Testis (tissue), 3 donors: Measurements from ENCODE around the gene PLK5. TPM values are rescaled to one million over a fixed set of nuclear protein-coding genes. Genes with fewer than 3 reads are reported as not detected.
"Not testable (repeated sequence)": the region's sequence is repeated elsewhere in the genome, so short reads cannot be mapped to it uniquely, and the experiment has no call there.

Source experiments
- DNase-seq: peaks from one replicate; pipeline ENCODE4 v3.0.0-alpha.2; 2019
- H3K27ac ChIP-seq, 2 donors: fragments of 200-600 bp; sonication (generic); one replicate each; pipeline ENCODE4 v1.5.1; 2019
- H3K27me3 ChIP-seq: fragments of 200-600 bp; sonication (generic); one replicate; pipeline ENCODE4 v1.5.1; 2019
- H3K36me3 ChIP-seq: fragments of 200-600 bp; sonication (generic); one replicate; pipeline ENCODE4 v1.5.1; 2017; ENCODE audit warnings: low read depth; ENCODE audit errors: missing control alignments
- H3K4me1 ChIP-seq: fragments of 200-600 bp; sonication (generic); one replicate; pipeline ENCODE4 v1.5.1; 2019
- H3K4me3 ChIP-seq, 2 donors: fragments of 200-600 bp; sonication (generic); one replicate each; pipeline ENCODE4 v1.5.1; 2017 to 2019
- H3K9me3 ChIP-seq: fragments of 200-600 bp; sonication (generic); one replicate; pipeline ENCODE4 v1.5.1; 2017
- CTCF ChIP-seq, 3 experiments: fragments of 450-650 bp in 2 of 3; fragments of 200-600 bp in 1 of 3; sonication (generic) in 1 of 3; IDR thresholded peaks; one replicate each; pipeline ENCODE4 v1.5.1; 2016 to 2019; ENCODE audit warnings: antibody characterized with exemption in 3 of 3, mild to moderate bottlenecking in 2 of 3, moderate library complexity in 1 of 3
- POLR2A ChIP-seq: fragments of 450-650 bp; IDR thresholded peaks from one replicate; pipeline ENCODE4 v1.6.1; 2017; ENCODE audit warnings: antibody characterized with exemption, mild to moderate bottlenecking, moderate library complexity
- WGBS, 2 donors: methylation state at CpG; one replicate each; pipeline ENCODE4 v1.1.5; 2018; 5-methylcytosine and 5-hydroxymethylcytosine counted together
- intact Hi-C: fragments of 100-400 bp; cut with DNase I; formaldehyde crosslinking; loops from one replicate; pipeline ENCODE4 v1.15.1; 2023; ENCODE audit warnings: low total_unique reads
- polyA plus RNA-seq: library from polyadenylated mRNA; stranded (reverse); fragments of 350-450 nt; fragmentation: Illumina TruSeq; extraction: RNeasy Lipid Tissue Mini Kit (QIAGEN cat#74804); gene quantifications from one replicate; pipeline ENCODE4 v1.2.3, GENCODE V29; 2014; ENCODE audit warnings: low read depth, low replicate concordance; ENCODE audit not compliant: insufficient read depth
- total RNA-seq, 2 donors: library from RNA; depleted of rRNA; stranded (reverse); fragments of >200 nt; gene quantifications; one replicate each; pipeline ENCODE4 v1.2.3, GENCODE V29; 2016

The PLK5 gene
- total and polyA plus RNA-seq, 3 donors from 2014 or later: 2.4 to 31.5 (median 13.4) TPM

DNA sequence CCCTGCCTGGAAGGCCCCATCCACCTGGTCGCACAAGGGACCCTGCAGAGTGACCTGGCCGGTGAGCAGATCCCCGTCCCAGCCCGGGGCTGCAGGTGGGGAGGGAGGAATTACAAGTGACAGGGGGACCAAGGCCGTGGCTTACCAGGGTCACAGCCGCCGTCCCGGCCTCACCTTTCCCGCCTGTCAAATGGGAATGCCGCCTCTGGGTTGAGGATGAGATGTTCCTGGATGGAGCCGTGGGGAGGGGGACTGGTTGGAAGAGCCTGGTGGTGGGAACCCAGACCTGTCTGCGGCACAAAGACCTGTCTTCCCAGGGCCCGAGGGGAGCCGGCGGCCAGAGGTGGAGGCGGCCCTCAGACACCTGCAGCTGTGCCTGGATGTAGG, 5.5 kb downstream of the PLK5 start:
- Histone ChIP-seq H3K9me3 (no peaks in the 10 kb centered on the region), H3K4me3 (no peak overlapping the region), H3K4me1 (no peaks in the 10 kb centered on the region), H3K27me3 (no peaks in the 10 kb centered on the region), H3K27ac (no peak overlapping the region), H3K36me3 (no peaks in the 10 kb centered on the region)
- intact Hi-C loops: no loop called here
- WGBS, 2 donors: 91 to 95% methylated on average over 4 to 16 of the region's 16 CpGs
- no peak for DNase-seq
- TF ChIP-seq POLR2A (no peak), CTCF (IDR thresholded peaks at IDR 0.05) (no peak)

DNA sequence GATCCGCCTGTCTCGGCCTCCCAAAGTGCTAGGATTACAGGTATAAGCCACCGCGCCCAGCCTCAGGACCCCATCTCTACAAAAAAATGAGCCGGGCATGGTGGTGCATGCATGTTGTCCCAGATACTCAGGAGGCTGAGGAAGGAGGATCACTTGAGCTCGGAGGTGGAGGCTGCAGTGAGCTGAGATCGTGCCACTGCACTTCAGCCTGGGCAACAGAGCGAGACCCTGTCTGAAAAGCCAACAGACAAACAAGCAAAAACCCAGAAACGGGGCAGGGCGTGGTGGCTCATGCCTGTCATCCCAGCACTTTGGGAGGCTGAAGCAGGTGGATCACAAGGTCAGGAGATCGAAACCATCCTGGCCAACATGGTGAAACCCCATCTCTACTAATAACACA, 7.0 kb downstream of the PLK5 start:
- 94 to 95% methylated on average over 7 to 11 of the region's 11 CpGs for WGBS, 2 donors
- H3K27me3 ChIP-seq, H3K36me3 ChIP-seq, H3K4me1 ChIP-seq, H3K9me3 ChIP-seq, DNase-seq, H3K27ac ChIP-seq, H3K4me3 ChIP-seq, intact Hi-C loops: not testable (repeated sequence)

DNA sequence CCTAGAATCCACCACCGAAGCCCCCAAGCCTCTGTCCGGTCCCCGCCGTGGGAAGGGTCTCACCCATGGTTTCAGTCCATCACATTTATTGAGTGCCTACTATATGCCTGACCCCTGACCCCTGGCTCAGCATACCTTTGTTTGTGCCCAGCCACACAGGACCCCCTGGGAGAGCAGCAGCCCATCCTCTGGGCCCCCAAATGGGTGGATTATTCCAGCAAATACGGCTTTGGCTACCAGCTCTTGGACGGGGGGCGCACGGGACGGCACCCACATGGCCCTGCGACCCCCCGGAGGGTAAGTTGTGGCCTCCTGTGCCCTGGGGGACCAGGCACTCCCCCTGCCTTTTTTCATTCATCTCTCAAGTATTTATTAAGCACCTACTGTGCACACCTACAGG, 7.7 kb downstream of the PLK5 start:
- intact Hi-C loops: no loop called here
- DNase-seq: no peak
- no peaks in the 10 kb centered on the region for H3K36me3 ChIP-seq
- no peak overlapping the region for H3K27ac ChIP-seq
- H3K27me3 ChIP-seq: no peaks in the 10 kb centered on the region
- no peaks in the 10 kb centered on the region for H3K4me1 ChIP-seq
- H3K4me3 ChIP-seq: no peak overlapping the region
- H3K9me3 ChIP-seq: no peaks in the 10 kb centered on the region
- TF ChIP-seq POLR2A (no peak), CTCF (IDR thresholded peaks at IDR 0.05) (no peak)
- 97 to 98% methylated on average over 11 of the region's 11 CpGs for WGBS, 2 donors

DNA sequence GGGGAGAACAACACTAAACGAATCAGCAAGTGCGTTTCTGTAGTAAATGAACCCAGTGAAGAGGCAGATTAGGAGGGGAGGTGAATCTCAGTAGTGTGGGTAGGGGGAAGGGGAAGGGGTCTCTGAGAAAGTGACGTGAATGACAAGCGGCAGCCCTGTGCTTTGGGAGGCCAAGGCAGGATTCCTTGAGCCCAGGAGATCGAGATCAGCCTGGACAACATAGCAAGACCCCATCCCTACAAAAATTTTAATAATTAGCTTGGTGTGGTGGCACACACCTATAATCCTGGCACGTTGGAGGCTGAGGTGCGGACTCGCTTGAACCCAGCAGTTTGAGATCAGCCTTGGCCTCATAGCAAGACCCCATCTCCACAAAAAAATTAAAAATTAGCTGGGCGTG, 8.1 kb downstream of the PLK5 start:
- WGBS, 2 donors: 94 to 95% methylated on average over 9 of the region's 9 CpGs
- Histone ChIP-seq H3K4me1 (no peaks in the 10 kb centered on the region), H3K4me3 (no peak overlapping the region), H3K9me3 (no peaks in the 10 kb centered on the region), H3K36me3 (no peaks in the 10 kb centered on the region), H3K27me3 (no peaks in the 10 kb centered on the region), H3K27ac (no peak overlapping the region)
- intact Hi-C loops: no loop called here
- TF ChIP-seq POLR2A (no peak), CTCF (IDR thresholded peaks at IDR 0.05) (no peak)
- DNase-seq: no peak

- WGBS, 2 donors: 80 to 85% methylated on average over 5 to 7 of the region's 23 CpGs
- Histone ChIP-seq H3K27ac (no peak overlapping the region), H3K4me3 (no peak overlapping the region), H3K4me1 (peaks cover 4% of the 10 kb centered on the region), H3K27me3 (no peaks in the 10 kb centered on the region), H3K9me3 (no peaks in the 10 kb centered on the region), H3K36me3 (no peaks in the 10 kb centered on the region)
- intact Hi-C loops: no loop called here
- no peak for DNase-seq
- no peak for TF ChIP-seq CTCF (IDR thresholded peaks at IDR 0.05)
- TF ChIP-seq POLR2A: no peak
Observed at GRCh38 chr19:1533510-1534150, 9.8 kb downstream of the PLK5 start.
